DMS 273 (cell line): ENCODE results near the gene CCDC27.
A peak's percentile ranks its signal among the peaks of the same experiment; 100 is the strongest.

Experiments used
- DNase-seq: peaks from one replicate; lab custom pipeline; 2025; ENCODE audit not compliant: unreplicated experiment; lab: John Stamatoyannopoulos, UW

The CCDC27 gene

GRCh38 chr1:3752400-3752945 is at the start of gene CCDC27:
Gene CCDC27, plus strand, starts transcription at chr1:3752450. Its CDS starts 32 bp downstream, at chr1:3752482.
- no peak for DNase-seq

- peak; percentile 54 for DNase-seq
Observed at GRCh38 chr1:3702528-3702927, 49.7 kb upstream of the CCDC27 start.

- DNase-seq = peak; percentile 51
Observed at GRCh38 chr1:3702990-3703728, 49.1 kb upstream of the CCDC27 start.

GRCh38 chr1:3703786-3704371 is 48.4 kb upstream of the CCDC27 start:
- no peak for DNase-seq

- DNase-seq = no peak
Observed at GRCh38 chr1:3705341-3705950, 46.8 kb upstream of the CCDC27 start.

GRCh38 chr1:3706651-3707297 is 45.5 kb upstream of the CCDC27 start:
- DNase-seq = no peak

GRCh38 chr1:3707298-3707938 is 44.8 kb upstream of the CCDC27 start:
- peak; percentile 70 for DNase-seq

GRCh38 chr1:3707939-3708328 is 44.3 kb upstream of the CCDC27 start:
- no peak for DNase-seq

- DNase-seq = no peak
Observed at GRCh38 chr1:3708791-3709190, 43.5 kb upstream of the CCDC27 start.

GRCh38 chr1:3710251-3710650 is 42.0 kb upstream of the CCDC27 start:
- no peak for DNase-seq

GRCh38 chr1:3711381-3711779 is 40.9 kb upstream of the CCDC27 start:
- DNase-seq = no peak

- DNase-seq = peak; percentile 62
Observed at GRCh38 chr1:3711780-3712451, 40.3 kb upstream of the CCDC27 start.

- peak; percentile 79 for DNase-seq
Observed at GRCh38 chr1:3712573-3713535, 39.4 kb upstream of the CCDC27 start.

- no peak for DNase-seq
Observed at GRCh38 chr1:3713840-3714239, 38.4 kb upstream of the CCDC27 start.

- DNase-seq = peak; percentile 72
Observed at GRCh38 chr1:3714284-3714741, 37.9 kb upstream of the CCDC27 start.

GRCh38 chr1:3714814-3715213 is 37.4 kb upstream of the CCDC27 start:
- DNase-seq = no peak

- DNase-seq = peak; percentile 60
Observed at GRCh38 chr1:3716351-3716750, 35.9 kb upstream of the CCDC27 start.

- DNase-seq = peak; percentile 98
Observed at GRCh38 chr1:3717041-3717714, 35.1 kb upstream of the CCDC27 start.
